ENCODE data around the gene HLA-DMA. TPM values are rescaled to one million over a fixed set of nuclear protein-coding genes. Genes with fewer than 3 reads are reported as not detected.
A peak's percentile ranks its signal among the peaks of the same experiment; 100 is the strongest.

HLA-DMA gene
- total RNA-seq, 4 donors from 2014 or later: 27.6 to 81.7 (median 55.7) TPM

DNA sequence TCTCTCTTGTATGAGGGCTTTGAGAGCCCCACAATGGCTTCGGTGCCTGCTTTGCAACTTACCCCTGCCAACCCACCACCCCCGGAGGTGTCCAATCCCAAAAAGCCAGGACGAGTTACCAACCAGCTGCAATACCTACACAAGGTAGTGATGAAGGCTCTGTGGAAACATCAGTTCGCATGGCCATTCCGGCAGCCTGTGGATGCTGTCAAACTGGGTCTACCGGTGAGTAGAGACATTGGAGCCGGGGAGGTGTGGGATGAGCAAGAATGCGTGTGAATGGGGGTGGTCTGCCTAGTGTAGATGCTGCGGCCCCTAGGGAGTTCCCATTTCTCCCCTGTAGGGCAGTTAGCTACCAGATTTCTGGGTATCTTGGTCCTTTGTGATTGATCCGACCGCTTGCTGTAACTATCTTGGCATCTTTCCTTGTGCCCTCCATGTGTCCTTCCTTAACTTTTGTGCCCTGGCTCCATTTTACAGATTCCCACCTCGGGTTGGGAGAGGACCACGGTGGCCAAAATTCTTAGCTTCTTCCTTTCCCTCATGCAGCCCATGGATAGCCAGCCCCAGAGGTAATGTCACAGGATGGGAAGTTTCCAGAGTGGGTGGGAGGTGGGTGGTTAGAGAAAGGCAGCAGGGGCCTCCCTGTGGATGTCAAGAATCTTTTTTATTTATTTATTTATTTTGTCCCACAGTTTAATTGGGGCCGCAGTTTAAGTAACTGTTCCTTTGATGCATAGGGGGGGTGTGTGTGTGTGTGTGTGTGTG is 21.8 kb upstream of the HLA-DMA start:
- DNase-seq (ENCODE audit: low spot score): no peak

DNA sequence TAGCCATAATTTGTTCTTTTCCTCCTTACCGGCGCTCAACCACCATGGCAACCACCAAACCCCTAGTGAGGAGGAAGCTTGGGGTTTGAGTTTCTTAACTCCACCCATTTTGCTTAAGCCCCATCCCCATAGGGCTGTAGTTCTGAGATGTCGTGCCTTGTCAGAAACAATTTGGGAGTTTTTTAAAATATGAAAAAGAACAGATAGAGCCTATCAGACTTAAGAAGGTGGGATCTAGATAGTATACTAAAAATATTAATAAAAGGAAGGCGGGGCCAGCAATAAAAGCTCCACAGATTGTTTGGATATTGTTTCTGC is 21.1 kb upstream of the HLA-DMA start:
- TF ChIP-seq, protein P1, sequence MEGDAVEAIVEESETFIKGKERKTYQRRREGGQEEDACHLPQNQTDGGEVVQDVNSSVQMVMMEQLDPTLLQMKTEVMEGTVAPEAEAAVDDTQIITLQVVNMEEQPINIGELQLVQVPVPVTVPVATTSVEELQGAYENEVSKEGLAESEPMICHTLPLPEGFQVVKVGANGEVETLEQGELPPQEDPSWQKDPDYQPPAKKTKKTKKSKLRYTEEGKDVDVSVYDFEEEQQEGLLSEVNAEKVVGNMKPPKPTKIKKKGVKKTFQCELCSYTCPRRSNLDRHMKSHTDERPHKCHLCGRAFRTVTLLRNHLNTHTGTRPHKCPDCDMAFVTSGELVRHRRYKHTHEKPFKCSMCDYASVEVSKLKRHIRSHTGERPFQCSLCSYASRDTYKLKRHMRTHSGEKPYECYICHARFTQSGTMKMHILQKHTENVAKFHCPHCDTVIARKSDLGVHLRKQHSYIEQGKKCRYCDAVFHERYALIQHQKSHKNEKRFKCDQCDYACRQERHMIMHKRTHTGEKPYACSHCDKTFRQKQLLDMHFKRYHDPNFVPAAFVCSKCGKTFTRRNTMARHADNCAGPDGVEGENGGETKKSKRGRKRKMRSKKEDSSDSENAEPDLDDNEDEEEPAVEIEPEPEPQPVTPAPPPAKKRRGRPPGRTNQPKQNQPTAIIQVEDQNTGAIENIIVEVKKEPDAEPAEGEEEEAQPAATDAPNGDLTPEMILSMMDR (IDR thresholded peaks at IDR 0.05): no peak
- DNase-seq (ENCODE audit: low spot score) (no peak), ATAC-seq (ENCODE audit: low FRiP score) (no peak)

More for the DNA sequence above, 21.8 kb upstream of the HLA-DMA start:
- TF ChIP-seq, protein P1 (IDR thresholded peaks at IDR 0.05): no peak
- no peak for ATAC-seq (ENCODE audit: low FRiP score)

DNA sequence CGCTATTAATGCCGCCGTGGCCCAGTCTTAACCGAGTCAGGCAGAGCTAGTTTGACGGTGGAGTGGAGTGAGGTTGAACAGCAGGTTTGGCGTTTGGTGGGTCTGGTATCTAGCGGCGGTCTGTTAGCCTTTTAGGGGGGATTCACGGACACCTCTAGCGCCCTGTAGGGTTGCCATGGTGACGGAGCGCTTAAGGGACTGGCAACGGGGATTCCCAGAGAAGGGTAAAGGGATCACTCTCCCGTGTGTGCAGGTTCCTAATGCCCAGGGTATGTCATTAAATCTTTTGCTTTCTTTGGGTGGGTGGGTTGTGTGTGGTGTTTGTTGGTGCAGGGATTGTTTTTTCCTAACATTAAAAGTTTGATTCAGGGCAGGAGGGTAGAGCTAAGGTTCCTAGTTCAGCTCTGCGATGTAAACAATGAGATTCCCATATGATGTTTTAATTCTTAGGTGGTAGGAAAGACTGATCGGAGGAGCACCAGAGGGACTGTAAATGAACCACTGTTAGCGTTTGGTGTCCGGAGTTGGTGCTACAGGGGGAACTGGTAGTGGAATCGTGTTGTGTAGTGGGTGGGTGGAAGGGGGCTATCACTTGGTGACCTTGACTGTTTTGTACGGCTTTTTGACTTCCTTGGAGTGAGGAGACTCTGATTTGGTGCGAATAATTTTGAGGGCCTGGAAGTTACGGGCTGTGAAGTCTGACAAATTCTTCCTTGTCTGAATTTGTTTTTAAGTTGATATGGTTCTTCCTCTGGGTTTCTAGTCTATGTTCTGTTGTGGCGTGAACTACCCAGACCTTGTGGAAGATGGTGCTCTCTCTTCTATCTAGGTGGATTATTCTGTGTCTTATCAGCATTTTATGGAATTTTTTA is 20.5 kb upstream of the HLA-DMA start:
- TF ChIP-seq, protein P1 (IDR thresholded peaks at IDR 0.05): no peak
- DNase-seq (ENCODE audit: low spot score) (peak; percentile 51), ATAC-seq (ENCODE audit: low FRiP score) (no peak)

DNA sequence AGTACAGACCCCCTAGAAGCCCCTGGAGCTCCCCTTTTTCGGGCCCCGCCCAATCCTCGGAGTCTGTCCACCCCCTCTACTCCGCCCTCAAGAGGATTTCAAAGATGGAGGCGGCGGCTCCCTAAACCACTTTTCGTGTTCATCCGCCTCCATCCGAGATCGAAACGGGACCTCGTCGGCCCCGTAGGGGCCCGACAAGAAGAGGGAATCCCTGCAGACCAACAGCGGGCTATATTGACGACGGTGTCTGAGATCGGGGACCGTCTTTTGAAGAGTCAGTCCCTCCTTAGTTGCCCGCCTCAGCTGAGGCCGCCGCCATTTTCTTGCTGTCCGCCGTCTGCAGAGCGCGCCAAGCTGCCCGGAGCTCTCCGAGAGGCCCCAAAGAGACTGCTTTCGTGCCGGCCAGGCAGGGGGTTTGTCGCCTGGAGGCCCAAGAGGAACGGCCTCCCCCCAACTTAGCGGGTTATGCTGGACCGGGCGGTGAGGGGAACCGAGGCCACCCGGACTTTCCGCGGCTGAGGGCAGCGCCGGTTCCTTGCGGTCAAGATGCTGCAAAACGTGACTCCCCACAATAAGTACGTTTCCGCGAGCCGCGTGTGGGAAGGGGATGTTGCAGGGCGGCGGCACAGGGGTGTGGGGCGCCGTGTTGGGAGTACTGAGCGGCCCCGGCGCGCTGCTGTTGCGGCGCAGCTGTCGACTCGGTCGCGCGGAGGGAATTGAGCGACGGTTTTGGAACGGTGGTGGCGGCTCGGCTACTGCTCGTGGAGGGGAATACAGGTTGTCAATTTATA is 19.7 kb upstream of the HLA-DMA start:
- no peak for ATAC-seq (ENCODE audit: low FRiP score)
- DNase-seq (ENCODE audit: low spot score): no peak
- TF ChIP-seq, protein P1 (IDR thresholded peaks at IDR 0.05): no peak

DNA sequence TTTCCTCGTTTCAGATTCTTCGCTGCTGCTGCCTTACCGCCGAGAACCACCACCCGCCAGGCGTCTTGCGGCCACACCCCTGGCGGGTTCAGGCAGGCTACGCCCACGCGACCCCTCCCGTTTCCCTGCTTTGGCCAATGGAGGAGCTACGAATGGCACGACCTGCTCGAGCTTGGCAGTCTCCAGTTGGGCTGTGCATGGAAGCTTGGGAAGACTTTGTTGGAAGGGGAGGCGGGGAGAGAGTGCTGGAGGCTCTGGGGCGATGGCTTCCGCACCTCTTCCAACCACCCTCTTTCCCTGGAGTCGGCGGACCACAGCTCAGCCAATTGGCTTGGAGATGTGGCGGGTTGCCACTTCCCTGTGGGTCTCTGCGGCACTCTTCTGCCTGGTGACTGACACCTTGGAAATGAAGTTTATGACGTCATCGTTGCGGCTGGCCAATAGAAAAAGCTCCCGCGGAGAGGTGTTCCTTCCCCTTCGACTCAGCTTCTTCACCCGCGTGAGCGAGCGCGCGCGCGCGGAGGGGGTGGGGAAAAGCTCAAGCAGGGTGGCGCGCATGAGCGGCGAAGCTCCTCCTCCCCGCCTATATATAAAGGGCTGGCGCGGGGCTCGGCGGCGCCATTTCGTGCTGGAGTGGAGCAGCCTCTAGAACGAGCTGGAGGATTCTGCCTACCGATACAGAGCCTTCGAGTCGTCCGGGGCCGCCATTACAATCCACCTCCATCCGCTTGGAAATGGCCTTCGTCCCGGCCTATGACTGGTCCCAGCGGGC is 18.9 kb upstream of the HLA-DMA start:
- DNase-seq (ENCODE audit: low spot score) (peak; percentile 95), ATAC-seq (ENCODE audit: low FRiP score) (peak; percentile 76)
- TF ChIP-seq, protein P1 (IDR thresholded peaks at IDR 0.05): no peak

DNA sequence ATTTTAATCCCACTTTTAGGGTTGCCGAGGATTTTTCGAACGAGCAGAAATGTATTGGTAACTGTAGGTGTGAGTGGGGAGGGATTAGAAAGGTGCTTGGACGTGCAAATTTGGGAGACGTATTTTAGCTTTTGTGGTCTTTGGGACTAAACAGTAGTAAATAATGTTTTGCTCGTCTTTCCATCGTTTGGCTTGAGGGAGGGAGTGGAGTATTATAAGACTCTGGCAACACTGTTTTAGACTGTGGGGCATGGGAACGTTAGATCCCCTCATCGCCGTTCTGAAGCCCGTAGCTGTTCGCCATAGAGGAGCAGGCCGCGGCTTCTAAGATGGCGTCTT is 18.3 kb upstream of the HLA-DMA start:
- TF ChIP-seq, protein P1 (IDR thresholded peaks at IDR 0.05): no peak
- ATAC-seq (ENCODE audit: low FRiP score): no peak
- no peak for DNase-seq (ENCODE audit: low spot score)
